GM21723 (cell line): ENCODE measurements around the gene F10.

Experiments used
- ATAC-seq: cut with Tn5 transposase; IDR thresholded peaks from one replicate; pipeline ENCODE4 v1.9.1; 2021; ENCODE audit warnings: mild to moderate bottlenecking, moderate library complexity; ENCODE audit not compliant: unreplicated experiment

Gene F10

GRCh38 chr13:113166681-113167080 is 44.1 kb downstream of the F10 start:
- no peak for ATAC-seq

- ATAC-seq = no peak
Measured at GRCh38 chr13:113167155-113167554, 44.6 kb downstream of the F10 start.

GRCh38 chr13:113167575-113167974 is 45.0 kb downstream of the F10 start:
- ATAC-seq = no peak

- ATAC-seq = no peak
Measured at GRCh38 chr13:113168211-113168610, 45.6 kb downstream of the F10 start.

GRCh38 chr13:113169277-113170272 is 47.0 kb downstream of the F10 start:
- ATAC-seq = no peak

GRCh38 chr13:113170511-113170910 is 47.9 kb downstream of the F10 start:
- no peak for ATAC-seq

- ATAC-seq = no peak
Measured at GRCh38 chr13:113171250-113172125, 48.9 kb downstream of the F10 start.

GRCh38 chr13:113172419-113172926 is 49.9 kb downstream of the F10 start:
- ATAC-seq = no peak

GRCh38 chr13:113176280-113176679 is 53.7 kb downstream of the F10 start:
- no peak for ATAC-seq

- no peak for ATAC-seq
Measured at GRCh38 chr13:113176822-113177221, 54.2 kb downstream of the F10 start.

- no peak for ATAC-seq
Measured at GRCh38 chr13:113178070-113178895, 55.7 kb downstream of the F10 start.

GRCh38 chr13:113178896-113179167 is 56.2 kb downstream of the F10 start:
- no peak for ATAC-seq

GRCh38 chr13:113179374-113180230 is 57.0 kb downstream of the F10 start:
- ATAC-seq = no peak

GRCh38 chr13:113182046-113182445 is 59.4 kb downstream of the F10 start:
- no peak for ATAC-seq

- ATAC-seq = no peak
Measured at GRCh38 chr13:113183450-113184129, 61.0 kb downstream of the F10 start.

- no peak for ATAC-seq
Measured at GRCh38 chr13:113184568-113185440, 62.2 kb downstream of the F10 start.

- ATAC-seq = peak; percentile 94
Measured at GRCh38 chr13:113186061-113186900, 63.7 kb downstream of the F10 start.
